AG10803 (cell line): ENCODE data around the gene CIP2A.

Experiments
- DNase-seq: peaks from one replicate; pipeline ENCODE4 v3.0.0; 2010; ENCODE audit warnings: low read depth
- H3K4me3 ChIP-seq: 2 replicates; pipeline ENCODE4 v1.5.1; 2011; ENCODE audit warnings: mild to moderate bottlenecking, low read length, control low read depth
- CTCF ChIP-seq: conservative IDR thresholded peaks from 2 replicates; pipeline ENCODE4 v1.5.1; 2011; ENCODE audit warnings: mild to moderate bottlenecking, low read length, control low read depth, inconsistent platforms

The CIP2A gene

GRCh38 chr3:108512671-108513070, 76.6 kb downstream of the CIP2A start:
- DNase-seq: no peak
- no peak overlapping the region for H3K4me3 ChIP-seq
- TF ChIP-seq CTCF: no peak

- no peak for TF ChIP-seq CTCF
- no peak overlapping the region for H3K4me3 ChIP-seq
- DNase-seq: no peak
Observed at GRCh38 chr3:108511490-108511889, 77.7 kb downstream of the CIP2A start.

- TF ChIP-seq CTCF: no peak
- H3K4me3 ChIP-seq: no peak overlapping the region
- no peak for DNase-seq
Observed at GRCh38 chr3:108511055-108511454, 78.2 kb downstream of the CIP2A start.

- no peak within 1 kb of the TSS for H3K4me3 ChIP-seq
- no peak for DNase-seq
- no peak for TF ChIP-seq CTCF
Observed at GRCh38 chr3:108510496-108510895, 78.7 kb downstream of the CIP2A start, which contains the start of gene MYH15. Gene MYH15 (minus strand): TSS chr3:108510596. CDS start chr3:108510530, 66 bp downstream.

- no peak overlapping the region for H3K4me3 ChIP-seq
- no peak for TF ChIP-seq CTCF
- DNase-seq: no peak
Observed at GRCh38 chr3:108509871-108510270, 79.4 kb downstream of the CIP2A start.

GRCh38 chr3:108509263-108509662, 80.0 kb downstream of the CIP2A start:
- no peak for DNase-seq
- no peak overlapping the region for H3K4me3 ChIP-seq
- no peak for TF ChIP-seq CTCF

- TF ChIP-seq CTCF: no peak
- no peak for DNase-seq
Observed at GRCh38 chr3:108507902-108508301, 81.3 kb downstream of the CIP2A start.

More at GRCh38 chr3:108507902-108508301, 81.3 kb downstream of the CIP2A start:
- H3K4me3 ChIP-seq: no peak overlapping the region
